ENCODE measurements around the gene ADRA2C. TPM values are rescaled to one million over a fixed set of nuclear protein-coding genes. Genes with fewer than 3 reads are reported as not detected.

Gene ADRA2C
- total RNA-seq, 2 experiments from 2014 or later, result 0.21 TPM; not detected in 1

DNA sequence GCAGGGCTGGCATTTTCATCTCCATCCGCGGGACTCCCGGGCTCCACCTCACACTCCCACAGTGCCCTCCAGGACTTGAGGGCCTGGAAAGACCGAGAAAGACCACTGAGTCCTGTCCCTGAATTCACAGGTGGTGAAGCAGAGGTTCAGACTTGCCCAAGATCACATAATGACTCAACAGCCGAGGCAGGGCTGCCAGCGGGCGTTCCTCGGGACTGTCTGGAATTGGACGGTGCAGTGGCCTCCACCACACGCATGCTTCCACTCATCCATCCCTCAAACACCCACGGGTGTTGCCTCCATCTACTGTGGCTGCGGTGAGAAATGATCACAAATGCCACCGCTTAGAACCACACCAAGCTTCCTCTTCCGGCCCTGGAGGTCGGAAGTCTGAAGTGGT is 6.9 kb upstream of the ADRA2C start:
- ChIA-PET CTCF (ENCODE audit: unreplicated experiment) (no interaction called here), POLR2A (no interaction called here)
- Histone ChIP-seq H3K9me2 (ENCODE audit: insufficient read depth, low read length) (no peaks in the 10 kb centered on the region), H2AFZ (ENCODE audit: low read length) (no peak overlapping the region), H4K20me1 (ENCODE audit: insufficient read depth, low read length) (no peaks in the 10 kb centered on the region), H3K36me3 (ENCODE audit: insufficient read depth, low read length) (no peaks in the 10 kb centered on the region), H3K9me3 (ENCODE audit: low read length) (no peaks in the 10 kb centered on the region), H3K4me1 (ENCODE audit: insufficient read depth, low read length, poor library complexity, severe bottlenecking) (no peaks in the 10 kb centered on the region), H3K27ac (ENCODE audit: low read depth, low read length, poor library complexity, severe bottlenecking) (no peak overlapping the region), H3K4me2 (ENCODE audit: low read length) (no peak overlapping the region), H3K4me3 (ENCODE audit: low read depth, low read length, poor library complexity, severe bottlenecking) (no peak overlapping the region), H3K79me2 (ENCODE audit: insufficient read depth, low read depth, low read length) (no peaks in the 10 kb centered on the region)
- intact Hi-C loops (cut with micrococcal nuclease; ENCODE audit: unreplicated experiment), result no loop called here
- no TSS peak for BruUV-seq (replicated peaks)
- TF ChIP-seq, protein P1, sequence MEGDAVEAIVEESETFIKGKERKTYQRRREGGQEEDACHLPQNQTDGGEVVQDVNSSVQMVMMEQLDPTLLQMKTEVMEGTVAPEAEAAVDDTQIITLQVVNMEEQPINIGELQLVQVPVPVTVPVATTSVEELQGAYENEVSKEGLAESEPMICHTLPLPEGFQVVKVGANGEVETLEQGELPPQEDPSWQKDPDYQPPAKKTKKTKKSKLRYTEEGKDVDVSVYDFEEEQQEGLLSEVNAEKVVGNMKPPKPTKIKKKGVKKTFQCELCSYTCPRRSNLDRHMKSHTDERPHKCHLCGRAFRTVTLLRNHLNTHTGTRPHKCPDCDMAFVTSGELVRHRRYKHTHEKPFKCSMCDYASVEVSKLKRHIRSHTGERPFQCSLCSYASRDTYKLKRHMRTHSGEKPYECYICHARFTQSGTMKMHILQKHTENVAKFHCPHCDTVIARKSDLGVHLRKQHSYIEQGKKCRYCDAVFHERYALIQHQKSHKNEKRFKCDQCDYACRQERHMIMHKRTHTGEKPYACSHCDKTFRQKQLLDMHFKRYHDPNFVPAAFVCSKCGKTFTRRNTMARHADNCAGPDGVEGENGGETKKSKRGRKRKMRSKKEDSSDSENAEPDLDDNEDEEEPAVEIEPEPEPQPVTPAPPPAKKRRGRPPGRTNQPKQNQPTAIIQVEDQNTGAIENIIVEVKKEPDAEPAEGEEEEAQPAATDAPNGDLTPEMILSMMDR (conservative IDR thresholded peaks at IDR 0.05; ENCODE audit: low read length), result no peak
- no peak for TF ChIP-seq EZH2phosphoT487 (IDR thresholded peaks at IDR 0.05; ENCODE audit: borderline replicate concordance, low read depth, low read length)
- DNase-seq (ENCODE audit: low spot score), result no peak

DNA sequence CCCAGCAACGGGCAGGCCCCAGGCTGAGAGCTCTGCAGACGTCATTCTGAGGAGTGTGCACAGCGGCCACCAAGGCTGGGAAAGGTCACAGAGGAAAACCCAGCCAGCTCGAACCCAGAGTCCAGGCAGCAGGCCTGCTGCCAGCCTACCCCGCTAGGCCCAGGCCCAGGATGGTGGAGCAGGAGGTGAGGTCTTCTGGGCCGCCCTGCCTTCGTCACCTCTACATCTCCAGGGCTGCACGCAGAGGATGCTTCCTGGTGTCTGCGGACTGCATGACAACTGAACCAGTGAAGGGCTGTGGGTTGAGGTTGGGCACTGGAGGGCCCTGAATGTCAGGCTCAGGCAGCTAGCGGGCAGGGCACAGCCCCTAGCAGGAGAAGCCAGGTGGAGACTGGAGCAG is 5.8 kb upstream of the ADRA2C start:
- POLR2A ChIA-PET, result no interaction called here
- no TSS peak for BruUV-seq (replicated peaks)

DNA sequence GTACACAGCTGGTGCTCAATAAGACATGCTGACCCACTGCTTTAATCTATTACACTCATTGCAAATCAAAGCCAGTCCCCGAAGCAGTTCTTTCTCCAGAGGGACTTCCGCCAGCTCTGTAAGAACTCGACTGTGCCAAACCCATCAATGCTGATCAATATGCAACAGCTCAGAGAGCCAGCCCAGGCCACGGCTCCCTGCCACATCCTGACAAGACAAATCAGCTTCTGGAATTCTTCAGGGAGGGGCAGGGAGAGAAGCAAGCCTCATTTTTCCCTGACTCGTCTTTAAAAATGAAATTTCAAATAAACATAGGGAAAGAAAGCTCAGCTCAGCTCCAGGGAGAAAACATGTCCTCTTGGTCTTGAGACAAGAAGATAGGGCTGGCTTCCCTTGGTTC is 5.3 kb upstream of the ADRA2C start:
- no peaks in the 10 kb centered on the region for H3K9me2 ChIP-seq (ENCODE audit: insufficient read depth, low read length)
- H2AFZ ChIP-seq (ENCODE audit: low read length), result no peak overlapping the region
- ChIA-PET CTCF (ENCODE audit: unreplicated experiment) (no interaction called here), POLR2A (no interaction called here)
- no peak overlapping the region for H3K4me3 ChIP-seq (ENCODE audit: low read depth, low read length, poor library complexity, severe bottlenecking)
- no peaks in the 10 kb centered on the region for H4K20me1 ChIP-seq (ENCODE audit: insufficient read depth, low read length)
- H3K4me2 ChIP-seq (ENCODE audit: low read length), result no peak overlapping the region
- no peaks in the 10 kb centered on the region for H3K4me1 ChIP-seq (ENCODE audit: insufficient read depth, low read length, poor library complexity, severe bottlenecking)
- no TSS peak for BruUV-seq (replicated peaks)
- no peak for DNase-seq (ENCODE audit: low spot score)
- H3K9me3 ChIP-seq (ENCODE audit: low read length), result no peaks in the 10 kb centered on the region
- H3K79me2 ChIP-seq (ENCODE audit: insufficient read depth, low read depth, low read length), result no peaks in the 10 kb centered on the region
- intact Hi-C loops (cut with micrococcal nuclease; ENCODE audit: unreplicated experiment), result no loop called here
- TF ChIP-seq, protein P1 (conservative IDR thresholded peaks at IDR 0.05; ENCODE audit: low read length), result no peak
- no peak for TF ChIP-seq EZH2phosphoT487 (IDR thresholded peaks at IDR 0.05; ENCODE audit: borderline replicate concordance, low read depth, low read length)
- no peak overlapping the region for H3K27ac ChIP-seq (ENCODE audit: low read depth, low read length, poor library complexity, severe bottlenecking)
- H3K36me3 ChIP-seq (ENCODE audit: insufficient read depth, low read length), result no peaks in the 10 kb centered on the region

More for the DNA sequence above, 5.8 kb upstream of the ADRA2C start:
- no peak for TF ChIP-seq EZH2phosphoT487 (IDR thresholded peaks at IDR 0.05; ENCODE audit: borderline replicate concordance, low read depth, low read length)
- TF ChIP-seq, protein P1 (conservative IDR thresholded peaks at IDR 0.05; ENCODE audit: low read length), result no peak
- no peak overlapping the region for H2AFZ ChIP-seq (ENCODE audit: low read length)
- CTCF ChIA-PET (ENCODE audit: unreplicated experiment), result no interaction called here
- intact Hi-C loops (cut with micrococcal nuclease; ENCODE audit: unreplicated experiment), result no loop called here
- no peaks in the 10 kb centered on the region for H3K9me3 ChIP-seq (ENCODE audit: low read length)
- H3K36me3 ChIP-seq (ENCODE audit: insufficient read depth, low read length), result no peaks in the 10 kb centered on the region
- DNase-seq (ENCODE audit: low spot score), result no peak
- no peak overlapping the region for H3K4me2 ChIP-seq (ENCODE audit: low read length)
- H3K9me2 ChIP-seq (ENCODE audit: insufficient read depth, low read length), result no peaks in the 10 kb centered on the region
- H3K79me2 ChIP-seq (ENCODE audit: insufficient read depth, low read depth, low read length), result no peaks in the 10 kb centered on the region
- no peaks in the 10 kb centered on the region for H3K4me1 ChIP-seq (ENCODE audit: insufficient read depth, low read length, poor library complexity, severe bottlenecking)
- no peak overlapping the region for H3K4me3 ChIP-seq (ENCODE audit: low read depth, low read length, poor library complexity, severe bottlenecking)
- H4K20me1 ChIP-seq (ENCODE audit: insufficient read depth, low read length), result no peaks in the 10 kb centered on the region
- H3K27ac ChIP-seq (ENCODE audit: low read depth, low read length, poor library complexity, severe bottlenecking), result no peak overlapping the region

All from OCI-LY7 (cell line).